Testis (tissue), 2 donors: Measurements from ENCODE around the gene KCNT2.

Experiments
- CTCF ChIP-seq, 3 experiments: fragments of 450-650 bp in 2 of 3; fragments of 200-600 bp in 1 of 3; sonication (generic) in 1 of 3; IDR thresholded peaks; one replicate each; pipeline ENCODE4 v1.5.1; 2016 to 2019; ENCODE audit warnings: antibody characterized with exemption in 3 of 3, mild to moderate bottlenecking in 2 of 3, moderate library complexity in 1 of 3
- POLR2A ChIP-seq: fragments of 450-650 bp; IDR thresholded peaks from one replicate; pipeline ENCODE4 v1.6.1; 2017; ENCODE audit warnings: antibody characterized with exemption, mild to moderate bottlenecking, moderate library complexity

DNA sequence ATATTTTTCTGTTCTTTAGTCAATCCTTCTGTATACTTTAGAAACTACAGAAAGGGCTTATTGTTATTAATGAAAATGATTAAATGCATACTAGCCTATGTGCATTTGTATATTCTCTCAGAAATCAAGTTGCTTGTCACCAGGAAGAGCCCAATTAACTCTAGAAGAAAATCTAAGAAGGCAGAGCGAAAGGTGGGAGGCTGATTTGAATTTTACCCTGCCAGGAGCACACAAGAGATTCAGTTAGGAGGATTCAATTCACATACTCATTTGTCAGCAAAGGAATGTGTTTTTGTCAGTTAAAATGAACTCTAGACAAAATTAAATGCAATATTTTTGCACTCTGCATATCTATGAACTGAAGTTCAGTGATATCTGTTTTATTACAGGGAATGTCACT, 411.8 kb downstream of the KCNT2 start:
- TF ChIP-seq CTCF (IDR thresholded peaks at IDR 0.05) (no peak), POLR2A (no peak)
